ENCODE measurements around the gene GNAS. TPM values are rescaled to one million over a fixed set of nuclear protein-coding genes. Genes with fewer than 3 reads are reported as not detected.
"Not testable (repeated sequence)": the region's sequence is repeated elsewhere in the genome, so short reads cannot be mapped to it uniquely, and the experiment has no call there.

GNAS gene
- total RNA-seq, 1 donor from 2014 or later, result 203 TPM

- no peak for DNase-seq (ENCODE audit: low read depth in 2 of 2)
Observed at GRCh38 chr20:58926802-58927489, 74.4 kb downstream of the GNAS start.

GRCh38 chr20:58927490-58928061, 75.1 kb downstream of the GNAS start:
- DNase-seq (ENCODE audit: low read depth in 2 of 2), result no peak

GRCh38 chr20:58930496-58930895, 78.0 kb downstream of the GNAS start:
- DNase-seq (ENCODE audit: low read depth in 2 of 2), result no peak

- DNase-seq (ENCODE audit: low read depth in 2 of 2), result no peak
Observed at GRCh38 chr20:58932170-58932569, 79.7 kb downstream of the GNAS start.

GRCh38 chr20:58938078-58938477, 85.6 kb downstream of the GNAS start:
- DNase-seq (ENCODE audit: low read depth in 2 of 2), result no peak

GRCh38 chr20:58938541-58938940, 86.0 kb downstream of the GNAS start:
- no peak for DNase-seq (ENCODE audit: low read depth in 2 of 2)

- no peak for DNase-seq (ENCODE audit: low read depth in 2 of 2)
Observed at GRCh38 chr20:58941471-58941870, 89.0 kb downstream of the GNAS start.

- DNase-seq (ENCODE audit: low read depth in 2 of 2), result no peak
Observed at GRCh38 chr20:58942549-58942948, 90.0 kb downstream of the GNAS start.

GRCh38 chr20:58944610-58945009, 92.1 kb downstream of the GNAS start:
- no peak for DNase-seq (ENCODE audit: low read depth in 2 of 2)

- no peak for DNase-seq (ENCODE audit: low read depth in 2 of 2)
Observed at GRCh38 chr20:58945965-58946631, 93.6 kb downstream of the GNAS start.

- not testable (repeated sequence) for DNase-seq (ENCODE audit: low read depth in 2 of 2)
Observed at GRCh38 chr20:58947797-58948388, 95.4 kb downstream of the GNAS start.

- DNase-seq (ENCODE audit: low read depth in 2 of 2), result no peak
Observed at GRCh38 chr20:58950603-58951002, 98.1 kb downstream of the GNAS start.

GRCh38 chr20:58953050-58953449, 100.5 kb downstream of the GNAS start:
- DNase-seq (ENCODE audit: low read depth in 2 of 2), result no peak

- DNase-seq (ENCODE audit: low read depth in 2 of 2), result no peak
Observed at GRCh38 chr20:58956078-58956477, 103.6 kb downstream of the GNAS start.

- no peak for DNase-seq (ENCODE audit: low read depth in 2 of 2)
Observed at GRCh38 chr20:58959652-58960051, 107.1 kb downstream of the GNAS start.

Other genes starting within 250 kb of the GNAS start
- 19.1 and 27.2 TPM in 2 replicates for gene STX16, start 201.4 kb upstream of the GNAS start, total RNA-seq
- 17.6 and 31.2 TPM in 2 replicates for gene NPEPL1, start 159.9 kb upstream of the GNAS start, total RNA-seq
- under 0.01 TPM in 2 replicates for gene GNAS-AS1, start 1.8 kb upstream of the GNAS start, total RNA-seq
- 51.3 and 59.8 TPM in 2 replicates for gene NELFCD, start 128.5 kb downstream of the GNAS start, total RNA-seq
- 206 and 357 TPM in 2 replicates for gene CTSZ, start 154.5 kb downstream of the GNAS start, total RNA-seq
- under 0.01 TPM in 1 of 2 replicates, not detected in the other for gene TUBB1, start 166.7 kb downstream of the GNAS start, total RNA-seq
- gene ATP5F1E, start 179.6 kb downstream of the GNAS start, total RNA-seq, result 41.7 and 42.4 TPM in 2 replicates
- 66.8 and 93.3 TPM in 2 replicates for gene PRELID3B, start 190.1 kb downstream of the GNAS start, total RNA-seq